GM23338 (cell line): ENCODE data around the gene TNNI3.

Source experiments
- CREB1 ChIP-seq: fragments of 250-450 bp; sonication (Bioruptor Pico); IDR thresholded peaks from 2 replicates; pipeline ENCODE4 v1.5.0; 2020; ENCODE audit warnings: low read depth, mild to moderate bottlenecking, moderate library complexity
- EZH2 ChIP-seq: fragments of 200-600 bp; sonication (generic); IDR thresholded peaks from one replicate; pipeline ENCODE4 v1.8.0; 2017; ENCODE audit warnings: antibody characterized with exemption, mild to moderate bottlenecking, low read depth; ENCODE audit not compliant: unreplicated experiment
- EZH2phosphoT487 ChIP-seq: fragments of 200-600 bp; sonication (generic); IDR thresholded peaks from one replicate; pipeline ENCODE4 v1.8.1; 2018; ENCODE audit warnings: antibody characterized with exemption; ENCODE audit not compliant: unreplicated experiment
- JUNB ChIP-seq: IDR thresholded peaks from one replicate; pipeline ENCODE4 v1.6.1; 2016; ENCODE audit warnings: antibody characterized with exemption; ENCODE audit not compliant: unreplicated experiment
- NANOG ChIP-seq: IDR thresholded peaks from 2 replicates; pipeline ENCODE4 v1.6.1; 2016; ENCODE audit warnings: antibody characterized with exemption, borderline replicate concordance
- POLR2AphosphoS5 ChIP-seq: IDR thresholded peaks from 2 replicates; pipeline ENCODE4 v1.6.1; 2016; ENCODE audit warnings: antibody characterized with exemption, low read depth
- REST ChIP-seq: IDR thresholded peaks from one replicate; pipeline ENCODE4 v1.6.1; 2018; ENCODE audit warnings: antibody characterized with exemption; ENCODE audit not compliant: unreplicated experiment
- STAT1 ChIP-seq: IDR thresholded peaks from one replicate; pipeline ENCODE4 v1.6.1; 2016; ENCODE audit warnings: antibody characterized with exemption; ENCODE audit not compliant: unreplicated experiment
- ZNF114 ChIP-seq: fragments of 250-450 bp; sonication (Bioruptor Pico); IDR thresholded peaks from 2 replicates; pipeline ENCODE4 v1.5.0; 2020; ENCODE audit warnings: mild to moderate bottlenecking, moderate library complexity
- ZNF331 ChIP-seq: fragments of 250-450 bp; sonication (Bioruptor Pico); IDR thresholded peaks from 2 replicates; pipeline ENCODE4 v1.5.0; 2020; ENCODE audit warnings: low read depth, mild to moderate bottlenecking, moderate library complexity
- ZNF462 ChIP-seq: fragments of 250-450 bp; sonication (Bioruptor Pico); IDR thresholded peaks from 2 replicates; pipeline ENCODE4 v1.5.0; 2020; ENCODE audit warnings: mild to moderate bottlenecking, moderate library complexity
- TF ChIP-seq, protein P1 (sequence below), 2 experiments: fragments of 200-600 bp in 1 of 2; sonication (generic) in 1 of 2; conservative IDR thresholded peaks; 2 replicates each; pipeline versions ENCODE4 v1.5.1 to v1.6.1; 2016 to 2017; ENCODE audit warnings: antibody characterized with exemption in 2 of 2, low read depth in 2 of 2, mild to moderate bottlenecking in 2 of 2, moderate library complexity in 1 of 2
- TF ChIP-seq, protein P2 (sequence below): IDR thresholded peaks from 2 replicates; pipeline ENCODE4 v1.6.1; 2016; ENCODE audit warnings: antibody characterized with exemption

DNA sequence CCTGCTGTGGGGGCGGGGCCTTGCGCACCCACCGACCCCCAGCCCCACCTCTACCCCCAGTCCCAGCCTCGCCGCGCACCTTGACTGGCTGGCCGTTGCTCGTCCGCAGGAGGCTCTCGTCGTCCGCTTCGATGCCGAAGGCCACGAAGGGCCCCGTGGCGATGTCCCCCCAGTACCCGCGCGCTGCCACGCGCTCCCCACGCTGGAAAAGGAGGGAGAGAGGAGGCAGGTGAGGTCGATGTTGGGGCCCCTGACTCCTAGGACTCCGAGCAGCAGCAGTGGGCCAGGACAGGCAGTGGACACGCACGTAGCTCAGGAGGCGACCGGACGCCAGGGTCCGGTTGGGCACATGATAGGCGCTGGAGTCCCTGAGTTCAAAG lies 3.4 kb upstream of the TNNI3 start:
- TF ChIP-seq, protein P1, sequence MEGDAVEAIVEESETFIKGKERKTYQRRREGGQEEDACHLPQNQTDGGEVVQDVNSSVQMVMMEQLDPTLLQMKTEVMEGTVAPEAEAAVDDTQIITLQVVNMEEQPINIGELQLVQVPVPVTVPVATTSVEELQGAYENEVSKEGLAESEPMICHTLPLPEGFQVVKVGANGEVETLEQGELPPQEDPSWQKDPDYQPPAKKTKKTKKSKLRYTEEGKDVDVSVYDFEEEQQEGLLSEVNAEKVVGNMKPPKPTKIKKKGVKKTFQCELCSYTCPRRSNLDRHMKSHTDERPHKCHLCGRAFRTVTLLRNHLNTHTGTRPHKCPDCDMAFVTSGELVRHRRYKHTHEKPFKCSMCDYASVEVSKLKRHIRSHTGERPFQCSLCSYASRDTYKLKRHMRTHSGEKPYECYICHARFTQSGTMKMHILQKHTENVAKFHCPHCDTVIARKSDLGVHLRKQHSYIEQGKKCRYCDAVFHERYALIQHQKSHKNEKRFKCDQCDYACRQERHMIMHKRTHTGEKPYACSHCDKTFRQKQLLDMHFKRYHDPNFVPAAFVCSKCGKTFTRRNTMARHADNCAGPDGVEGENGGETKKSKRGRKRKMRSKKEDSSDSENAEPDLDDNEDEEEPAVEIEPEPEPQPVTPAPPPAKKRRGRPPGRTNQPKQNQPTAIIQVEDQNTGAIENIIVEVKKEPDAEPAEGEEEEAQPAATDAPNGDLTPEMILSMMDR (conservative IDR thresholded peaks at IDR 0.05; ENCODE audit: low read depth in 2 of 2): no peak
- TF ChIP-seq REST (no peak), JUNB (no peak), ZNF114 (CRISPR knock-in tag) (no peak), EZH2 (no peak), POLR2AphosphoS5 (peak; percentile 69), EZH2phosphoT487 (no peak), CREB1 (no peak), ZNF331 (CRISPR knock-in tag) (no peak), STAT1 (no peak), NANOG (no peak), ZNF462 (CRISPR knock-in tag) (no peak)
- TF ChIP-seq, protein P2, sequence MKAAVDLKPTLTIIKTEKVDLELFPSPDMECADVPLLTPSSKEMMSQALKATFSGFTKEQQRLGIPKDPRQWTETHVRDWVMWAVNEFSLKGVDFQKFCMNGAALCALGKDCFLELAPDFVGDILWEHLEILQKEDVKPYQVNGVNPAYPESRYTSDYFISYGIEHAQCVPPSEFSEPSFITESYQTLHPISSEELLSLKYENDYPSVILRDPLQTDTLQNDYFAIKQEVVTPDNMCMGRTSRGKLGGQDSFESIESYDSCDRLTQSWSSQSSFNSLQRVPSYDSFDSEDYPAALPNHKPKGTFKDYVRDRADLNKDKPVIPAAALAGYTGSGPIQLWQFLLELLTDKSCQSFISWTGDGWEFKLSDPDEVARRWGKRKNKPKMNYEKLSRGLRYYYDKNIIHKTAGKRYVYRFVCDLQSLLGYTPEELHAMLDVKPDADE: no peak
